K562 treated with DMSO at 1 percent for 12 hours (cell line): ENCODE data around the gene LCE3C. TPM values are rescaled to one million over a fixed set of nuclear protein-coding genes. Genes with fewer than 3 reads are reported as not detected.

ENCODE experiments used
- total RNA-seq: library from RNA; unstranded; fragments of 300-600 nt; gene quantifications from 2 replicates; pipeline ENCODE4 v1.2.3, GENCODE V29; 2022; ENCODE audit not compliant: insufficient read depth

The LCE3C gene
- total RNA-seq, result not detected in 2 replicates

DNA sequence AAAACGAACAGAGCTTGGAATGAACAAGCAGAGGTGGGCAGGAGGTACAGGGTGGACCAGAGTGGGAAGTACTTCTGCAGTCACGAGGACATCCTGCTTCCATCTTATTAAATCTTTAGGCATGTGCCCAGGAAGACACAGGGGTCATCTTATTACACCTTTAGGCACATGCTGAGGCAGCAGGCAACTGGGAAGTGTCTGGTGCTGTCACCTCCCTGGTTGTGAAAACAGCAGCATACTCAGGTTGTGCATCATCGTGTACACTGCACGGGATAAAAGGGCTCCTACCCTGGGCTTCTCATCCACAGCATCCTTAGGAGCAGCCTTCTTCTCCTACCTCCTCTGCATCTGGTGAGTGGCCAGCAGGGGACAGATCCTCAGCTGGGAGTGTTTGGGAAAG, at the start of gene LCE3C:
Gene LCE3C, plus strand, starts transcription at position 301 of the 400 bp plus-strand sequence. CDS start 498 bp downstream, outside the sequence.

GRCh38 chr1:152566681-152567080, 33.4 kb upstream of the LCE3C start, which contains the start of gene LCE3E:
Gene LCE3E (minus strand): TSS chr1:152566780. CDS start chr1:152566208, 572 bp downstream.

DNA sequence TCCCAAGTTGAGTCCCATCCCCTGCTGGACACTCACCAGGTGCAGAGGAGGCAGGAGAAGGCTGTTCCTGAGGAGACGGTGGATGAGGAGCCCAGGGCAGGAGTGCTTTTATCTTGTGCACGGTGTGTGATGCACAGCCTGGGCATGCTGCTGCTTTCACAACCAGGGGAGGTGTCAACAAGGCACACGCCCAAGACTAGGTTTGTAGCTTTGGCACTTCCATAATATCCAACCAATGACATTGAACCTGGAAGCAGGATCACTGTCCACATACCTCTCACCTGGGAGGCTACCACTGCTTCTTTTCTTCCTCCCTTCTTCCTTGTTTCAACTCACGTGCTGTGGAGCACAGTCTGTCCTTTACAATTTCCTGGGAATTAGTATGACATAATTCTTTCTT, 19.6 kb upstream of the LCE3C start, which contains the start of gene LCE3D:
Gene LCE3D, minus strand, starts transcription at position 84 of the 400 bp plus-strand sequence. CDS start 580 bp downstream, outside the sequence.

GRCh38 chr1:152613511-152613910, 13.5 kb downstream of the LCE3C start, which contains the start of gene LCE3B:
Gene LCE3B (plus strand): TSS chr1:152613811. CDS start chr1:152613811, 0 bp downstream.

GRCh38 chr1:152622803-152623202, 22.8 kb downstream of the LCE3C start, which contains the start of gene LCE3A:
Gene LCE3A (minus strand): TSS chr1:152623103. CDS start chr1:152623103, 0 bp downstream.

Other genes starting within 250 kb of the LCE3C start
- gene FLG2, start 240.2 kb upstream of the LCE3C start, total RNA-seq, result not detected in 2 replicates
- not detected in 2 replicates for gene CRNN, start 186.0 kb upstream of the LCE3C start, total RNA-seq
- gene LCE5A, start 89.4 kb upstream of the LCE3C start, total RNA-seq, result not detected in 2 replicates
- not detected in 2 replicates for gene CRCT1, start 85.8 kb upstream of the LCE3C start, total RNA-seq
- not detected in 2 replicates for gene LCE3E, start 33.5 kb upstream of the LCE3C start, total RNA-seq
- not detected in 2 replicates for gene LCE3D, start 19.7 kb upstream of the LCE3C start, total RNA-seq
- not detected in 2 replicates for gene LCE3B, start 13.6 kb downstream of the LCE3C start, total RNA-seq
- gene LCE3A, start 22.9 kb downstream of the LCE3C start, total RNA-seq, result not detected in 2 replicates
- gene LCE2D, start 63.1 kb downstream of the LCE3C start, total RNA-seq, result not detected in 2 replicates
- not detected in 2 replicates for gene LCE2C, start 75.0 kb downstream of the LCE3C start, total RNA-seq
- not detected in 2 replicates for gene LCE2B, start 85.9 kb downstream of the LCE3C start, total RNA-seq
- gene LCE2A, start 98.1 kb downstream of the LCE3C start, total RNA-seq, result not detected in 2 replicates
- gene LCE4A, start 107.9 kb downstream of the LCE3C start, total RNA-seq, result not detected in 2 replicates
- gene KPRP, start 157.8 kb downstream of the LCE3C start, total RNA-seq, result not detected in 2 replicates
- not detected in 2 replicates for gene LCE1F, start 174.9 kb downstream of the LCE3C start, total RNA-seq
- not detected in 2 replicates for gene LCE1E, start 186.0 kb downstream of the LCE3C start, total RNA-seq
- gene LCE1D, start 196.5 kb downstream of the LCE3C start, total RNA-seq, result not detected in 2 replicates
- not detected in 2 replicates for gene LCE1C, start 206.4 kb downstream of the LCE3C start, total RNA-seq
- gene LCE1B, start 211.7 kb downstream of the LCE3C start, total RNA-seq, result not detected in 2 replicates
- gene LCE1A, start 227.2 kb downstream of the LCE3C start, total RNA-seq, result not detected in 2 replicates
- not detected in 2 replicates for gene LCE6A, start 242.6 kb downstream of the LCE3C start, total RNA-seq